HepG2 (cell line): ENCODE data around the gene ZNF211. TPM values are rescaled to one million over a fixed set of nuclear protein-coding genes. Genes with fewer than 3 reads are reported as not detected.
A peak's percentile ranks its signal among the peaks of the same experiment; 100 is the strongest.

Experiments
- ATM ChIP-seq: fragments of 450-650 bp; IDR thresholded peaks from 2 replicates; pipeline ENCODE4 v1.7.1; 2017; ENCODE audit warnings: mild to moderate bottlenecking, borderline replicate concordance
- BRD4 ChIP-seq: sonication (generic); formaldehyde crosslinking; IDR thresholded peaks from 2 replicates; pipeline ENCODE4 v1.4.0; 2020; ENCODE audit warnings: missing genetic modification reagents
- CSRNP2 ChIP-seq: sonication (generic); formaldehyde crosslinking; conservative IDR thresholded peaks from 2 replicates; pipeline ENCODE4 v1.8.0; 2022; ENCODE audit warnings: low read depth, missing genetic modification reagents
- ELF3 ChIP-seq: IDR thresholded peaks from 2 replicates; pipeline ENCODE4 v1.6.1; 2016; ENCODE audit warnings: missing genetic modification reagents, missing compliant biosample characterization
- FOXO1 ChIP-seq: sonication (generic); formaldehyde crosslinking; IDR thresholded peaks from 2 replicates; pipeline ENCODE4 v1.4.0; 2020; ENCODE audit warnings: missing genetic modification reagents
- KMT2A ChIP-seq: sonication (generic); formaldehyde crosslinking; IDR thresholded peaks from 2 replicates; pipeline ENCODE4 v1.4.0; 2020; ENCODE audit warnings: missing genetic modification reagents
- KMT2B ChIP-seq: IDR thresholded peaks from 2 replicates; pipeline ENCODE4 v1.6.1; 2016; ENCODE audit warnings: missing genetic modification reagents, missing compliant biosample characterization
- MAZ ChIP-seq, 2 experiments: sonication (generic) in 1 of 2; formaldehyde crosslinking in 1 of 2; IDR thresholded peaks; 2 replicates each; pipeline versions ENCODE4 v1.5.0 to v1.6.1; 2012 to 2020; ENCODE audit warnings: low read depth in 2 of 2, mild to moderate bottlenecking in 2 of 2, borderline replicate concordance in 1 of 2, improper control_type of control experiment in 1 of 2, low read length in 1 of 2, missing genetic modification reagents in 1 of 2, moderate library complexity in 1 of 2
- RXRA ChIP-seq: sonication (generic); formaldehyde crosslinking; IDR thresholded peaks from 2 replicates; pipeline ENCODE4 v1.5.1; 2020; ENCODE audit warnings: missing genetic modification reagents
- SIX4 ChIP-seq: sonication (generic); formaldehyde crosslinking; IDR thresholded peaks from 2 replicates; pipeline ENCODE4 v1.4.0; 2020; ENCODE audit warnings: missing genetic modification reagents
- SP4 ChIP-seq: sonication (generic); formaldehyde crosslinking; IDR thresholded peaks from 2 replicates; pipeline ENCODE4 v1.8.1; 2023; ENCODE audit warnings: mild to moderate bottlenecking, missing genetic modification reagents
- THRA ChIP-seq: sonication (generic); formaldehyde crosslinking; IDR thresholded peaks from 2 replicates; pipeline ENCODE4 v1.4.0; 2020; ENCODE audit warnings: missing genetic modification reagents, borderline replicate concordance
- ZBTB25 ChIP-seq: IDR thresholded peaks from 2 replicates; pipeline ENCODE4 v1.6.1; 2018; ENCODE audit warnings: missing genetic modification reagents
- ZEB1 ChIP-seq: IDR thresholded peaks from 2 replicates; pipeline ENCODE4 v1.6.1; 2012; ENCODE audit warnings: mild to moderate bottlenecking, low read depth, inconsistent platforms; ENCODE audit not compliant: insufficient replicate concordance
- ZNF124 ChIP-seq: sonication (generic); formaldehyde crosslinking; IDR thresholded peaks from 2 replicates; pipeline ENCODE4 v1.4.0; 2020; ENCODE audit warnings: missing genetic modification reagents
- ZZZ3 ChIP-seq: sonication (generic); formaldehyde crosslinking; IDR thresholded peaks from 2 replicates; pipeline ENCODE4 v1.4.0; 2020; ENCODE audit warnings: missing genetic modification reagents, mild to moderate bottlenecking, borderline replicate concordance
- polyA plus RNA-seq, 8 experiments: library from polyadenylated mRNA; depleted of rRNA in 3 of 8; stranded (reverse) in 7 of 8; unstranded in 1 of 8; fragments of >200 nt; fragmentation: Illumina TruSeq in 4 of 8; extraction: Trizol in 4 of 8; gene quantifications; 2 replicates each; pipeline versions ENCODE4 v1.2.1 to v1.2.3, GENCODE V29; 2011 to 2016; ENCODE audit warnings: low read depth in 4 of 8, missing spikeins in 1 of 8, mixed read lengths in 1 of 8; ENCODE audit not compliant: insufficient read depth in 1 of 8
- total RNA-seq, 5 experiments: library from RNA; depleted of rRNA; stranded (reverse); fragments of >200 nt; fragmentation: Illumina TruSeq; extraction: Trizol; gene quantifications; 2 replicates each; pipeline ENCODE4 v1.2.3, GENCODE V29; 2016; ENCODE audit warnings: low read depth in 1 of 5
- TF ChIP-seq, protein P1 (sequence below): sonication (generic); formaldehyde crosslinking; IDR thresholded peaks from 2 replicates; pipeline ENCODE4 v1.4.0; 2020; ENCODE audit warnings: missing genetic modification reagents, borderline replicate concordance
- TF ChIP-seq, protein P2 (sequence below): IDR thresholded peaks from 2 replicates; pipeline ENCODE4 v1.6.1; 2016

ZNF211 gene
- total and polyA plus RNA-seq, 2 of the 13 experiments (the other 11 are each of a cell fraction or from before 2014, with no cell fraction given) = 9.9 to 11.2 TPM

- no peak for TF ChIP-seq FOXO1
- peak; percentile 30 for TF ChIP-seq ZEB1
- peak; percentile 87 for TF ChIP-seq ELF3
- TF ChIP-seq, protein P1, sequence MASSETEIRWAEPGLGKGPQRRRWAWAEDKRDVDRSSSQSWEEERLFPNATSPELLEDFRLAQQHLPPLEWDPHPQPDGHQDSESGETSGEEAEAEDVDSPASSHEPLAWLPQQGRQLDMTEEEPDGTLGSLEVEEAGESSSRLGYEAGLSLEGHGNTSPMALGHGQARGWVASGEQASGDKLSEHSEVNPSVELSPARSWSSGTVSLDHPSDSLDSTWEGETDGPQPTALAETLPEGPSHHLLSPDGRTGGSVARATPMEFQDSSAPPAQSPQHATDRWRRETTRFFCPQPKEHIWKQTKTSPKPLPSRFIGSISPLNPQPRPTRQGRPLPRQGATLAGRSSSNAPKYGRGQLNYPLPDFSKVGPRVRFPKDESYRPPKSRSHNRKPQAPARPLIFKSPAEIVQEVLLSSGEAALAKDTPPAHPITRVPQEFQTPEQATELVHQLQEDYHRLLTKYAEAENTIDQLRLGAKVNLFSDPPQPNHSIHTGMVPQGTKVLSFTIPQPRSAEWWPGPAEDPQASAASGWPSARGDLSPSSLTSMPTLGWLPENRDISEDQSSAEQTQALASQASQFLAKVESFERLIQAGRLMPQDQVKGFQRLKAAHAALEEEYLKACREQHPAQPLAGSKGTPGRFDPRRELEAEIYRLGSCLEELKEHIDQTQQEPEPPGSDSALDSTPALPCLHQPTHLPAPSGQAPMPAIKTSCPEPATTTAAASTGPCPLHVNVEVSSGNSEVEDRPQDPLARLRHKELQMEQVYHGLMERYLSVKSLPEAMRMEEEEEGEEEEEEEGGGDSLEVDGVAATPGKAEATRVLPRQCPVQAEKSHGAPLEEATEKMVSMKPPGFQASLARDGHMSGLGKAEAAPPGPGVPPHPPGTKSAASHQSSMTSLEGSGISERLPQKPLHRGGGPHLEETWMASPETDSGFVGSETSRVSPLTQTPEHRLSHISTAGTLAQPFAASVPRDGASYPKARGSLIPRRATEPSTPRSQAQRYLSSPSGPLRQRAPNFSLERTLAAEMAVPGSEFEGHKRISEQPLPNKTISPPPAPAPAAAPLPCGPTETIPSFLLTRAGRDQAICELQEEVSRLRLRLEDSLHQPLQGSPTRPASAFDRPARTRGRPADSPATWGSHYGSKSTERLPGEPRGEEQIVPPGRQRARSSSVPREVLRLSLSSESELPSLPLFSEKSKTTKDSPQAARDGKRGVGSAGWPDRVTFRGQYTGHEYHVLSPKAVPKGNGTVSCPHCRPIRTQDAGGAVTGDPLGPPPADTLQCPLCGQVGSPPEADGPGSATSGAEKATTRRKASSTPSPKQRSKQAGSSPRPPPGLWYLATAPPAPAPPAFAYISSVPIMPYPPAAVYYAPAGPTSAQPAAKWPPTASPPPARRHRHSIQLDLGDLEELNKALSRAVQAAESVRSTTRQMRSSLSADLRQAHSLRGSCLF (CRISPR knock-in tag) = no peak
- TF ChIP-seq SP4 = peak; percentile 88
- TF ChIP-seq THRA (CRISPR knock-in tag) = peak; percentile 29; the same call in 1 of the 2 replicates
- TF ChIP-seq ZZZ3 (CRISPR knock-in tag) = no peak
- TF ChIP-seq KMT2B (CRISPR knock-in tag) = peak; percentile 96
- peak; percentile 89 for TF ChIP-seq KMT2A
- 0 out of 2 replicates have a peak, but pooled peaks have one; percentile 41 for TF ChIP-seq ZBTB25 (CRISPR knock-in tag)
- peak; percentile 84; the same call in 1 of the 2 replicates for TF ChIP-seq MAZ (IDR thresholded peaks at IDR 0.05; ENCODE audit: borderline replicate concordance, low read depth, low read length)
- peak; percentile 27; the same call in 1 of the 2 replicates for TF ChIP-seq MAZ (CRISPR knock-in tag; IDR thresholded peaks at IDR 0.05; ENCODE audit: low read depth)
- 0 out of 2 replicates have a peak, but pooled peaks have one; percentile 47 for TF ChIP-seq ZNF124 (CRISPR knock-in tag)
- no peak for TF ChIP-seq BRD4 (CRISPR knock-in tag)
- TF ChIP-seq RXRA (CRISPR knock-in tag) = peak; percentile 62
- TF ChIP-seq ATM = no peak
- TF ChIP-seq, protein P2, sequence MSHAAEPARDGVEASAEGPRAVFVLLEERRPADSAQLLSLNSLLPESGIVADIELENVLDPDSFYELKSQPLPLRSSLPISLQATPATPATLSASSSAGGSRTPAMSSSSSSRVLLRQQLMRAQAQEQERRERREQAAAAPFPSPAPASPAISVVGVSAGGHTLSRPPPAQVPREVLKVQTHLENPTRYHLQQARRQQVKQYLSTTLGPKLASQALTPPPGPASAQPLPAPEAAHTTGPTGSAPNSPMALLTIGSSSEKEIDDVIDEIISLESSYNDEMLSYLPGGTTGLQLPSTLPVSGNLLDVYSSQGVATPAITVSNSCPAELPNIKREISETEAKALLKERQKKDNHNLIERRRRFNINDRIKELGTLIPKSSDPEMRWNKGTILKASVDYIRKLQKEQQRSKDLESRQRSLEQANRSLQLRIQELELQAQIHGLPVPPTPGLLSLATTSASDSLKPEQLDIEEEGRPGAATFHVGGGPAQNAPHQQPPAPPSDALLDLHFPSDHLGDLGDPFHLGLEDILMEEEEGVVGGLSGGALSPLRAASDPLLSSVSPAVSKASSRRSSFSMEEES (CRISPR knock-in tag) = no peak
- TF ChIP-seq SIX4 = 0 out of 2 replicates have a peak, but pooled peaks have one; percentile 12
- TF ChIP-seq CSRNP2 = no peak
Measured at GRCh38 chr19:57632987-57633831, at the start of gene ZNF211 (continued).
